Endodermal cell (in vitro differentiated cells): ENCODE measurements around the gene DLX5. TPM values are rescaled to one million over a fixed set of nuclear protein-coding genes. Genes with fewer than 3 reads are reported as not detected.

Source experiments
- DNase-seq: peaks from one replicate; pipeline ENCODE4 v3.0.0-alpha.2; 2017
- H3K27ac ChIP-seq: 2 replicates; pipeline ENCODE4 v1.5.1; 2013; ENCODE audit warnings: mild to moderate bottlenecking, low read depth, low read length, moderate library complexity
- H3K27me3 ChIP-seq: 2 replicates; pipeline ENCODE4 v1.6.1; 2013; ENCODE audit warnings: mild to moderate bottlenecking, low read length, moderate library complexity; ENCODE audit not compliant: insufficient read depth, control insufficient read depth, poor library complexity, severe bottlenecking
- H3K36me3 ChIP-seq: 2 replicates; pipeline ENCODE4 v1.7.0; 2013; ENCODE audit warnings: mild to moderate bottlenecking, low read length, moderate library complexity; ENCODE audit not compliant: control insufficient read depth, insufficient read depth
- H3K4me1 ChIP-seq: one replicate; pipeline ENCODE4 v1.7.0; 2013; ENCODE audit warnings: low read length; ENCODE audit not compliant: control insufficient read depth, insufficient read depth
- H3K4me3 ChIP-seq: 2 replicates; pipeline ENCODE4 v1.5.1; 2013; ENCODE audit warnings: mild to moderate bottlenecking, low read length, moderate library complexity
- H3K9ac ChIP-seq: 2 replicates; pipeline ENCODE4 v1.6.1; 2013; ENCODE audit warnings: mild to moderate bottlenecking, low read length, moderate library complexity; ENCODE audit not compliant: poor library complexity, severe bottlenecking; ENCODE audit errors: extremely low read depth
- H3K9me3 ChIP-seq: 2 replicates; pipeline ENCODE4 v1.6.1; 2013; ENCODE audit warnings: mild to moderate bottlenecking, low read length, moderate library complexity; ENCODE audit not compliant: control insufficient read depth
- H3K27ac Mint-ChIP-seq: 2 replicates; pipeline ENCODE4 v1.8.0; 2020; ENCODE audit warnings: mixed read lengths
- H3K27me3 Mint-ChIP-seq: 2 replicates; pipeline ENCODE4 v1.8.0; 2021; ENCODE audit warnings: mild to moderate bottlenecking, mixed read lengths; ENCODE audit not compliant: insufficient read depth
- H3K36me3 Mint-ChIP-seq: 2 replicates; pipeline ENCODE4 v1.8.0; 2020; ENCODE audit warnings: low read depth, mixed read lengths
- H3K4me1 Mint-ChIP-seq: 2 replicates; pipeline ENCODE4 v1.8.0; 2020; ENCODE audit warnings: mixed read lengths
- H3K4me3 Mint-ChIP-seq: 2 replicates; pipeline ENCODE4 v1.8.0; 2020; ENCODE audit warnings: mild to moderate bottlenecking, moderate library complexity, mixed read lengths
- H3K9me3 Mint-ChIP-seq: 2 replicates; pipeline ENCODE4 v1.8.0; 2020; ENCODE audit warnings: mild to moderate bottlenecking, mixed read lengths
- WGBS, 2 experiments: methylation state at CpG; one replicate each; pipeline versions ENCODE4 v1.1.5 to v1.1.7; 2013; ENCODE audit warnings: missing lambda C conversion rate in 2 of 2, mixed read lengths in 1 of 2; ENCODE audit not compliant: insufficient coverage in 1 of 2, insufficient read length in 1 of 2; 5-methylcytosine and 5-hydroxymethylcytosine counted together
- total RNA-seq, 2 donors: library from RNA; stranded (reverse); fragmentation: NEBNext Ultra II Directional in 1 of 2; extraction: Animal tissue kit (Norgen Biotek cat#: 25700) in 1 of 2; gene quantifications; 2 replicates in 1 of 2; 3 replicates in 1 of 2; pipeline ENCODE4 v1.2.1, GENCODE V29; 2021
- TF ChIP-seq, protein P1 (sequence below): fragments of 200-600 bp; sonication (generic); conservative IDR thresholded peaks from 2 replicates; pipeline ENCODE4 v1.5.0; 2021; ENCODE audit warnings: antibody characterized with exemption, mild to moderate bottlenecking

The DLX5 gene
- total RNA-seq, 2 donors from 2014 or later, result not detected

DNA sequence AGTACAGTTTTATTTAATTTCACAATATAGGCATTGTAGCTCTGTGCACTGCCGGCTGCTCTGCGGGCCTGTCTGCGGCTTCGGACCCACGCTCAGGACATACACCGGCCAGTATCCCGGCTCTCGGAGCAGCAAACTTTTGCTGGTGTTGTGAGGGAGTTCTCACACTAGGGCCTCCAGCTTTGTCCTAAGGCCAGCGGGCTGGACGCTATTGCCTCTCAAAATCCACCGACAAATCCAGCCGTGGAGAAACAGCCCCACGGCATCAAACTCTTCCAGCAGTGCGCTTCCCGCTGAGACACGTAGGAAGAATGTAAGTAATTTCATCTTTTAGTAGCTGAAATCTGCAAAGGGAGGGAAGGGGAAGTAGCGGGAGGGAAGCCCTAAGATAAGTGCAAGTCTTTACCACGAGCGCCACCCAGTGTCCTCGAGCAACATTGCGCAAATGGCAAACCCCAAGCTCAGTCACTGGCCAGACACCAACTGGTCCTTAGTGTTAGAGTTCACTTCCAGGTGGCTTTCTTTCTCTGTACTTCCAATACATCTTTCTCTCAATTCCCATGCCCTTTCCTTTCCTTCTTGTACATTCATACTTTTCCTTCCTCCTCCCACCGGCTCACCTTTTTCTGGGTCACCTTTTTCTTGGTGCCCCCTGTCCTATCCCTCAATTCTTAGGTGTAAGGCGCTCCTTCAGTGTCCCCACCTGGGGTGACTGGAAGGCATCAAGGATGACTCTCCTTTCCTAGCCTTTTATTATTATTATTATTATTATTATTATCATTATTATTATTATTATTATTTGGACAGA lies 3.0 kb upstream of the DLX5 start:
- 0 to 6% methylated on average over 10 to 23 of the region's 23 CpGs for WGBS, 2 experiments
- Histone ChIP-seq H3K27ac (no peak overlapping the region), H3K4me3 (peak overlapping the region; percentile 67), H3K9ac (no peak overlapping the region), H3K36me3 (no peaks in the 10 kb centered on the region), H3K9me3 (no peaks in the 10 kb centered on the region), H3K27me3 (peaks cover 81% of the 10 kb centered on the region), H3K4me1 (peaks cover 10% of the 10 kb centered on the region)
- H3K27ac Mint-ChIP-seq, result no peak overlapping the region
- TF ChIP-seq, protein P1, sequence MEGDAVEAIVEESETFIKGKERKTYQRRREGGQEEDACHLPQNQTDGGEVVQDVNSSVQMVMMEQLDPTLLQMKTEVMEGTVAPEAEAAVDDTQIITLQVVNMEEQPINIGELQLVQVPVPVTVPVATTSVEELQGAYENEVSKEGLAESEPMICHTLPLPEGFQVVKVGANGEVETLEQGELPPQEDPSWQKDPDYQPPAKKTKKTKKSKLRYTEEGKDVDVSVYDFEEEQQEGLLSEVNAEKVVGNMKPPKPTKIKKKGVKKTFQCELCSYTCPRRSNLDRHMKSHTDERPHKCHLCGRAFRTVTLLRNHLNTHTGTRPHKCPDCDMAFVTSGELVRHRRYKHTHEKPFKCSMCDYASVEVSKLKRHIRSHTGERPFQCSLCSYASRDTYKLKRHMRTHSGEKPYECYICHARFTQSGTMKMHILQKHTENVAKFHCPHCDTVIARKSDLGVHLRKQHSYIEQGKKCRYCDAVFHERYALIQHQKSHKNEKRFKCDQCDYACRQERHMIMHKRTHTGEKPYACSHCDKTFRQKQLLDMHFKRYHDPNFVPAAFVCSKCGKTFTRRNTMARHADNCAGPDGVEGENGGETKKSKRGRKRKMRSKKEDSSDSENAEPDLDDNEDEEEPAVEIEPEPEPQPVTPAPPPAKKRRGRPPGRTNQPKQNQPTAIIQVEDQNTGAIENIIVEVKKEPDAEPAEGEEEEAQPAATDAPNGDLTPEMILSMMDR, result peak; percentile 95
- peaks cover 82% of the 10 kb centered on the region for H3K27me3 Mint-ChIP-seq
- DNase-seq, result peak; percentile 92
- H3K9me3 Mint-ChIP-seq, result no peaks in the 10 kb centered on the region
- peak overlapping the region; percentile 37 for H3K4me3 Mint-ChIP-seq
- no peaks in the 10 kb centered on the region for H3K36me3 Mint-ChIP-seq
- H3K4me1 Mint-ChIP-seq, result peaks cover 40% of the 10 kb centered on the region

DNA sequence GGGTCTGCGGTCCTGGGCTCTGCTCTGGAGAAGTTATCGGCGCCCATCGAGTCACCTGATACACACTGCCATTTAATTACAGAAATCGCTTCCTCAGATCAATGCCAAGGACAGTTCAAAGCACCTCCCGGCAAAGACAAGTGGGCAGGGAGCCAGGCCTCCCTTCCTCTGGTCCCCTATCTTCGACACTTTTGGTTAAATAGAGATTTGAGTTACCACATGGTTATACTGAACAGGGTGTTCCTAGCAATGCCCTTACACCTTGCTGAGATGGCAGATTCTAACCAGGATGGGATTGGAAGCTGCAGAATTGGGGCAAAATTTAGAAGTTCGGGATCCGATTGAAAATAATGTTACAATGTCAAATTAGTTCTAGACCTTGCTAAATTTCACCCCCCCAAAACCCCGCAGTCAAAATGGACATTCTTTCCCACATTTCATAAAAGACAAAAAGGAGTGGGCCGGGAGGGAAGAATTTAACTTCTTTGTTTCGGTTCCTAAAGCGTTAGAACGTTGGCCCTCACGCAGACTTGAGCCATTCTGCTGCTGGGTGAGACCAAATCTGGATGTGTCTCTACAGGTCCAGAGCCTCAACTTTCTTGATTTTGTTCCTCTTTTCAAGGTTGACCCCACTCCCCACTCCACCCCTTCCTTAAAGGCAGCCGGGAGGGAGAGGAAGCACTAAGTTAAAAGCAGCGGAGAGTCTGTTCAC lies 2.2 kb upstream of the DLX5 start:
- peaks cover 88% of the 10 kb centered on the region for H3K27me3 ChIP-seq
- H3K27ac ChIP-seq, result no peak overlapping the region
- H3K9me3 Mint-ChIP-seq, result no peaks in the 10 kb centered on the region
- H3K4me1 ChIP-seq, result peaks cover 10% of the 10 kb centered on the region
- TF ChIP-seq, protein P1, result no peak
- H3K4me1 Mint-ChIP-seq, result peaks cover 47% of the 10 kb centered on the region
- H3K4me3 ChIP-seq, result peak overlapping the region; percentile 67
- H3K4me3 Mint-ChIP-seq, result peak overlapping the region; percentile 37
- no peak for DNase-seq
- no peaks in the 10 kb centered on the region for H3K9me3 ChIP-seq
- no peak overlapping the region for H3K9ac ChIP-seq
- 21% methylated on average over 14 to 17 of the region's 17 CpGs for WGBS, 2 experiments
- H3K36me3 Mint-ChIP-seq, result no peaks in the 10 kb centered on the region
- no peak overlapping the region for H3K27ac Mint-ChIP-seq
- no peaks in the 10 kb centered on the region for H3K36me3 ChIP-seq
- H3K27me3 Mint-ChIP-seq, result peaks cover 84% of the 10 kb centered on the region

DNA sequence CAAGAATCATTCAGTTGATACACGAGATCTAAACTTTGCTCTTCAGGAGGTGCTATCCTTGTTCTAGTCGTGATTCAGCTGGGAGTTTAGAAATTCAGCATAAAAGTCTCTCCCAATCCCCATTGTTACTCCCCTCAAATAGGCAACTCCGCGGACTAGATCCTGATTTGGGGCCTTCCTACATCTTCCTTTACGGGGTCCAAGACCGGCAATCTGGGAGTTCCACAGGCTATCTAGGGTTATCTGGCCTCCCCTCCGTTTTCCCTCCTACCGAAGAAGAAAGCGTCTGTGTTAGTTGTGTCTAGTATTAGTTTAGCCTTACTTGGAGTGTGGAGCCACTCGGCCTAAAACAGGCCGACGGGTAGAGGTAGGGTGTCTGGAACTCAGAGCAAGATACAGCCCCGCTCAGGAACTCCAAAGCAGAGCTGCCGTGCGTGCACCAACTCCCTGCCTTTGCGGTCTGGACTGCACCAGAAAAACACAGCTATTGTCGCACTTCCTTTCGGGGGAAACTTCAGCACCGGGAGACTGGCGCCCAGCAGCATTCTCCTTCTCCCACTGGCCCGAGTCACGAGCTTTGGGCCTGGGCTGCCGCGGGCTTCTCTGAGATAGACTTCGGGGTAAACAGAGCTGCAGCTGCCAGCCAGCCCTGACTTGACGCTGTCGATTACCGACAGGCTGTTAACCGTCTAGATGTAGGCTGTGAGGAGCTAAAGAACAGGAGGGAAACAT lies 1.5 kb upstream of the DLX5 start:
- no peaks in the 10 kb centered on the region for H3K9me3 Mint-ChIP-seq
- H3K9me3 ChIP-seq, result no peaks in the 10 kb centered on the region
- H3K36me3 Mint-ChIP-seq, result no peaks in the 10 kb centered on the region
- TF ChIP-seq, protein P1, result no peak
- no peak overlapping the region for H3K27ac Mint-ChIP-seq
- H3K36me3 ChIP-seq, result no peaks in the 10 kb centered on the region
- peaks cover 85% of the 10 kb centered on the region for H3K27me3 Mint-ChIP-seq
- peaks cover 52% of the 10 kb centered on the region for H3K4me1 Mint-ChIP-seq
- DNase-seq, result peak; percentile 76
- H3K4me3 ChIP-seq, result no peak overlapping the region
- H3K9ac ChIP-seq, result no peak overlapping the region
- H3K27ac ChIP-seq, result no peak overlapping the region
- H3K4me3 Mint-ChIP-seq, result peak overlapping the region; percentile 37
- 6 to 8% methylated on average over 15 to 29 of the region's 29 CpGs for WGBS, 2 experiments
- peaks cover 89% of the 10 kb centered on the region for H3K27me3 ChIP-seq
- peaks cover 10% of the 10 kb centered on the region for H3K4me1 ChIP-seq
